Measurements from ENCODE around the gene ATP9A.
"Not testable (repeated sequence)": the region's sequence is repeated elsewhere in the genome, so short reads cannot be mapped to it uniquely, and the experiment has no call there.

- not testable (repeated sequence) for TF ChIP-seq CTCF (IDR thresholded peaks at IDR 0.05; ENCODE audit: low read depth, low read length, missing input control); MAX (IDR thresholded peaks at IDR 0.05); ATF3 (IDR thresholded peaks at IDR 0.05); SP1 (IDR thresholded peaks at IDR 0.05); RAD21 (IDR thresholded peaks at IDR 0.05); JUND (IDR thresholded peaks at IDR 0.05); RXRA (IDR thresholded peaks at IDR 0.05); REST (IDR thresholded peaks at IDR 0.05); FOXA2 (IDR thresholded peaks at IDR 0.05); EGR1 (IDR thresholded peaks at IDR 0.05; ENCODE audit: low read depth in 2 of 2); GABPA (IDR thresholded peaks at IDR 0.05 in 1 of 2, conservative IDR thresholded peaks at IDR 0.05 in 1 of 2); ZBTB33 (IDR thresholded peaks at IDR 0.05); TAF1 (conservative IDR thresholded peaks at IDR 0.05)
These were observed 2.8 kb downstream of the ATP9A start for GRCh38 chr20:51765381-51765780.

Measured in liver (tissue), 3 donors.